Activated effector memory CD4-positive, alpha-beta T cell treated with anti-CD3 and anti-CD28 coated beads, Interleukin-2, amount 50 U/mL, for 16 hours (primary cell): ENCODE measurements around the gene CAMTA1.
A peak's percentile ranks its signal among the peaks of the same experiment; 100 is the strongest.

ENCODE experiments used
- DNase-seq: peaks from one replicate; pipeline ENCODE4 v3.0.0-alpha.2; 2020

CAMTA1 gene

DNA sequence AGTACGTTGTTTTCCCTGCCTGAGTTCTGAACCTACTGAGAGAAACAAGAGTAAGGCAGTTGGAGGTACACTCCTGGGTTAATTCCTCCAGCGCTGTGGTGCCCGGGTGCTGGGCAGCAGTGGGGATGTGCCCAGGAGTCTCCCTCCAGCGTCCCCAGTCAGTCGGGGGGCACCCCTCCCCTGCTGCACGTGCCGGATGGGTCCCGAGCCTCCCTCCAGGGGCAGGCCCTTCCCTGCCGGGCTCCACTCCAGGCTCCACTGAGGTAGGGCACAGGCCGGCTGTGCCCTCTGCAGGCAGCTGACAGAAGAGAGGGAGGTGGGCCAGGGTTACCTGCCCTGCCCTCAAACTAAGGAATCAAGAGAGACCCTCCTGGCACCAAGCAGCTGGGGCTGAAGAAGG is 747.8 kb downstream of the CAMTA1 start:
- peak; percentile 58 for DNase-seq

GRCh38 chr1:7534061-7534825 is 749.0 kb downstream of the CAMTA1 start:
- DNase-seq = peak; percentile 37

- peak; percentile 33 for DNase-seq
These were observed 749.8 kb downstream of the CAMTA1 start for GRCh38 chr1:7535016-7535415.

DNA sequence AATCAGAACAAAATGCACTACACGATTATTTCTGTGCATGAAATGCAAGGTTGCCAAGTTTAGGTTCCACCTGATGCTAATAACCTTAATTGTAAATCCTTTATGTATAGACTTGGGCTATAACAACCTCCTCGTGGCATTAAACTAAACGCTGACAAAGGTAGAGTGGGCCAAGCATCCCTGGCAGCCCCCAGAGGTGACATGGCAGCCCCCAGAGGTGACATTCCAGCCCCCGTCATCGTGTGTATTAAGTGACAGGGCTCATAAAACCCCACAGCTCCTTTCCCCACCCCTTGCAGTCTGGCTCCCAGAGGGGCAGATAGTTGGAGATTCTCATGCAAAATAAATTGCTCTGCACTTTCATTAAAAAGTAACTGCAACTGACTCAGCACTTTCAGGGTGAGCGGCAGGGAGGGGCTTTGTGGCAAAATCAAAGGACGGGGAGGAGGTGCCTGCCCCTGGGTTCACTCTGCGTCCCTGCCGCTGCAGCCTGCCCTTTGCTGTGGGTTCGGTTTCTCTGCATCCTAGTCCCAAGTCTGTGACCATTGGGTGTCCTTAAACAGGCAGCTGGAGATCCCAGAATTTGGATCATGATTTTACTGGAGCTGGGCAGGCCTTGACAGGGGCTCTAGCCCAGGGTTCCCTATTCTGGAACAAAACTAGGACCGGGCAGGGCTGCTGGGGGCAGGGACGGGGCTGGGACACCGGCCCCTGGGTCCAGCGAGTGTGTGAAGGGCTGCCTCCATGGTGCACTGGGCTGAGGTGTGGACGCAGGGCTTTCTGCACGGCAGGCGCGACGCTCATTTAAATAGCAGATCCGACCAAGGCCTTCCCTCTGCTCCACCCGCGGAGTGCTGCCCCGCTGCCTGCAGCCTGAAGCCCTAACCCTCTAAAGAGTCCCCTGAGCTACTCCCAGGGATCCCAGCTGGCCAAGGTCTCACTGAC is 751.0 kb downstream of the CAMTA1 start:
- DNase-seq = peak; percentile 50

DNA sequence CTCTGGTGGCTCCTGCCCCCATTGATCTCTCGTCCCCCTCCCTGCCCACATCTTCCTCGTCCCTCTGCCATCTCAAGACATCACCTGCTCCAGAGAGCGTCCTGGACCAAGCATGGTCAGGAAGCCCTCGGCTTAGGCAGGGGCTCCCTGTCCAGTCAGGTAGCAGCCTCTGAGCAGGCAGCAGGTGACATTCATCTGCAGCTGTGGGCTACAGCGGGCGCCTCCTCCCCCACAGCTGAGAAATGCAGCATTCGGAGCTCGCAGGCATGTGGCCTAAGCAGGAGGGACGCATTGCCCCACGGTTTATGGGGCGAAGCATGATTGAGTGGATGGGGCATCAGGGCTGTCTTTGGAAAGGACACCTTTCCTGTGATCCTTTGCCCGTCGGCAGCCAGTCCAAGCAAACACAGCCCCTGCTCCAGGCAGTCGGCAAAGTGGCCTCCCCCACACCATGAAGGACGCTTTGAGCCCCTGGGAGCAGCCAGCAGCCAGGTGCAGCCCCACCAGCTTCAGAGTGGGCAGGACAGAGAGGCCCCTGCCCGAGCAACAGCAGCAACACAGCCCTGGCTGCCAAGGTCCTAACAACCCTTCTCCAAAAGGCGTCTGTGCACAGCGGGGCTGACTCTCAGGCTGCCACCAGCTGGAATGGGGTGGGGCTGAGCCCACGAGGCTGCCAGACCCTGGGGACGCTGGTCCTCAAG is 751.8 kb downstream of the CAMTA1 start:
- DNase-seq = peak; percentile 28

DNA sequence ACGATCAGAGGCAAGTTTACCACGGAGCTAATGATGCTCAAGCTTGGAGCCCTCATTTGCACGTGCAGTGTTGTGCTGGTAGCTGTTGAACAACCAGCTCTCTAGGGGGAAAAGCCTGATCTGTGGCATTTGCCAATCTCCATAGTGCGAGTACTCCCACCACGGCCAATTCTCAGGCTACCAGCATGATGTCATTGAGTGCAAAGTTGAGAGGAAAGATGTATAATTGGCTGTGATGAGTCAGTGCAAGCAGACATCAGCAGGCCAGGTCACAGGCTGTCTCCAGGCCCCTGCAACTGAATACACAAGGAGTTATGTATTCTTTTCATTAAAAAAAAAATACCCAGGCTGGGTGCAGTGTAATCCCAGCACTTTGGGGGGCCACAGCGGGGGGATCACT is 752.8 kb downstream of the CAMTA1 start:
- DNase-seq = peak; percentile 22

DNA sequence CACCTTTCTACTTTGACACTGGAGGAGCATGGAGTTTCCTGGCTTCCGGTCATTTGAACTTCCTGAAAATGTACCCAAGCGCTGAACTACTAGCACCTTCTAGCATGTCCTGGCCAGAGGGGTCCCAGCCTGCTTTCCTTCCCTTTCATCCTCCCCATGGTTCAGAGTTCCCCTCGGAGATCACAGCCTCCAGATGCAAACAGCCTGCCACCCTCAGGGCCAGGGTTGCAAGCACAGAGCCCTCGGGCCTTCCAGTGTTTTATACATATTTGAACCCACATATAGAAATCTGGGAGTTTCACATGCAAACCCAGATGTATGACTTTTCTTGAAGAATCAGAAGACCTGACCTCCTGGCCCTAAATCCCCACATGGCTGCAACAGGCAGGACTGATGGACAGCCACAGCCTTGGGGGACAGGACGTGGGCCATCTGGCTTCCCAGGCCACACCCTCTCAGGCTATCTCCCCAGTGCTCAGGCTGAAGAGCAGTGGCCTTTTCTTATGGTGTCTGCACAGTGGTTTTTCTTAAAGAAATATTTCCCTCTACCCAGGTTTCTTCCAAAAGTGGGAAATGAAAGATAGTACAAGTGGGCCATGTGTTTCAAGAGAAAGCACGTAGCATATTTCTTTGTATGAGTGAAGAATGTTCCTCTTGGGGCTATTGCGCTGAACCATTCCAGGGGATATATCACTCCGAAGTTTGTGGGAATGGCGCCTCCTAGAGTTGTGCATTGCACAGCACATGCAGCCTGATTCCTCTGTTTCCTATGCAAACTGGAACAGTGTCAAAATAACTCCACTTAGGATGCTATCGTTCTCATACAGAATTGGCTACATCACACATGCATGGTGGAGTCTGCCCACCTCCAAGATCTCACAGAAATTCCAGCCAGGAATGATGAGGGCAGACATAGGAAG is 753.9 kb downstream of the CAMTA1 start:
- peak; percentile 50 for DNase-seq

- DNase-seq = peak; percentile 62
These were observed 754.5 kb downstream of the CAMTA1 start for GRCh38 chr1:7539769-7540175.

DNA sequence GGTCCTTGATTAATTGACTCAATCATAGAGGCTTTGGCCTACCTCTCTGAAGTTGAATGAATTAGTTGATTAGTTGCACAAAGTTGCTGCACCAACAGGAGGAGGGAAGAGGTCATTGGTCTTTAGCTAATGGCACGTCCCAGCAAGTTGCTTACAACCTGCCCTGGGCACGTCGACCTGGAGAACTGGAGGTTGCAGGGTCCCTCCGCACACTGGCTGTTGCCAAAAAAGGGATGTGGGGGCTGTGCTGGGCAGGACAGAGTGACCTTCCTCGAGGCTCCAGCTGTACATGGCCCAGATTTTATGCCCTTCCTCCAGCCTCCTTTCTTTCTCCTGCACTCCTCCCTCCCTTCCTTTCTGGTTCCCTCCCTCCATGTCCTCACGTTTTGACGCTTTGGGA is 755.6 kb downstream of the CAMTA1 start:
- peak; percentile 28 for DNase-seq

DNA sequence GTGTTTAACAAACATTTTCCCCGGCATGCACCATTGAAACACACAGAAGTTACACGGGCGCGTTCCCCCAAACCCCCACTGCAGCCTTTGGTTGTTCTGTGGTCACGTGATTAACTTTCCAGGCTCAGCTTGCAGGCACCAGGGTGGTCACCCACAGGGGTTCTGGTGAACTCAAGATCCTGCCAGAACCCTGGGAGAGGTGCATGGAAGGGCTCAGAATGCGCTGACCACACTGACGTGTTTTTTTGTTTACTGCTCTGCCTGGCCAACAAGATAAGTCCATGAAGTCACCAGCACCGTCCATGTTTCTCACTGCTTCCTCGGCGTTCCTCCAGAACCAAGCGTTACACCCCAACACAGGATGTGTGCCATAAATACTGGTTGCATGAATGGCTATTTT is 756.4 kb downstream of the CAMTA1 start:
- peak; percentile 31 for DNase-seq

GRCh38 chr1:7543718-7544090 is 758.5 kb downstream of the CAMTA1 start:
- no peak for DNase-seq

GRCh38 chr1:7549277-7550161 is 764.3 kb downstream of the CAMTA1 start:
- peak; percentile 56 for DNase-seq

DNA sequence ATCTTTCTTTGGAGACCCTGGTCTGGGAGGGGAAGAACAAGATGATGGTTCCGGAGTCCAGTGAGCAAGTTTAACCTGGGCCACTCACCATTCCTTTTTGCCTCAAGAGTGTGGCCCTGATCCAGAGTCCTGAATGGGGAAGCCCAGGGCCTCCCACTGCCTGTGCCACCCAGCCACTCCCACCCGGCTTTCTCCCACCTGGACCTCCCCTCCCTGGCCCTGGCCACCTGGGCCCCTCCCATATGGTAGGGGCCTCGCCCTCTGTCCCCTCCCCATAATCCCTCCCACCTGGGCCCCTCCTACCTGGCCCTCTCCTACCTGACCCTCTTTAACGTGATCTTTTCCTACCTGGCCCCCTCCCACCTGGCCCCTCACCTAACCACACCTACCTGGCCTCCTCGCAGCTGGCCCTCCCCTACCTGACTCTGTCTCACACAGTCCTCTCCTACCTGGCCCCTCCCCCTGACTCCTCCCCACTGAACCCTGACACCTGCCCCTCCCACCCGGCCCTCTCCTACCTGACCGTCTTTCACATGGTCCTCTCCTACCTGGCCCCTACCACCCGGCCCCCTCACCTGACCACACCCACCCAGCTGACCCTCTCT is 765.1 kb downstream of the CAMTA1 start:
- peak; percentile 19 for DNase-seq

GRCh38 chr1:7550981-7551380 is 765.7 kb downstream of the CAMTA1 start:
- DNase-seq = peak; percentile 21

- DNase-seq = peak; percentile 38
These were observed 766.2 kb downstream of the CAMTA1 start for GRCh38 chr1:7551442-7551841.

GRCh38 chr1:7552402-7552801 is 767.1 kb downstream of the CAMTA1 start:
- DNase-seq = no peak

DNA sequence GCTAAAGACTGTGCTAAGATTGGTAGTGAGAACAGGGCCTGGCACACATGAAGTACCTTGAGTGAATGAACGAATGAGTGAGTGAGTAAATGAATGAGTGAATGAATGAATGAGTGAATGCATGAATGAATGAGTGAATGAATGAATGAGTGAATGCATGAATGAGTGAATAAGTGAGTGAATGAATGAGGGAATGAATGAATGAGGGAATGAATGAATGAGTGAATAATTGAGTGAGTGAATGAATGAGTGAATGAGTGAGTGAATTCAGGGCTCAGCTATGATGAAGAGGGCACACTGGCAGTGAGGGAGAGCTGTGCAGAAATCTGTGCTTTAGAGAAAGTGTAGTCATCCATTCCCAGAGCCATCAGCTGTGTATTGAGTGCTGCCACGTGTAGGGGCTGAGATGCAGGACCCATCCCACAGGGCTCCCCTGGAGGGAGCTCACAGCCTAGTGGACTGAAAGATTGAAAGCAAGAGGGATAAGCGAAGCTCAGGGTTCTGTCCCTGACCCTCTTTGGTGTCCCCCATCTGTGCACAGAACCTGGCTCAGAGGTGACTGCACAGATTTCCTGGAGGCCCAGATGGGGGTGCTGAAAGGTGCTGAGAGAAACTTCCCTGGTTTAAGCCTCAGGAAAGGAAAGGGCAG is 767.9 kb downstream of the CAMTA1 start:
- DNase-seq = peak; percentile 41

- DNase-seq = peak; percentile 30
These were observed 769.4 kb downstream of the CAMTA1 start for GRCh38 chr1:7554385-7555235.
